GM21737 (cell line): ENCODE data around the gene KDM6A.
"Not testable (repeated sequence)": the region's sequence is repeated elsewhere in the genome, so short reads cannot be mapped to it uniquely, and the experiment has no call there.

Experiments
- ATAC-seq: cut with Tn5 transposase; IDR thresholded peaks from one replicate; pipeline ENCODE4 v1.9.1; 2021; ENCODE audit warnings: mild to moderate bottlenecking, moderate library complexity; ENCODE audit not compliant: unreplicated experiment

KDM6A gene

DNA sequence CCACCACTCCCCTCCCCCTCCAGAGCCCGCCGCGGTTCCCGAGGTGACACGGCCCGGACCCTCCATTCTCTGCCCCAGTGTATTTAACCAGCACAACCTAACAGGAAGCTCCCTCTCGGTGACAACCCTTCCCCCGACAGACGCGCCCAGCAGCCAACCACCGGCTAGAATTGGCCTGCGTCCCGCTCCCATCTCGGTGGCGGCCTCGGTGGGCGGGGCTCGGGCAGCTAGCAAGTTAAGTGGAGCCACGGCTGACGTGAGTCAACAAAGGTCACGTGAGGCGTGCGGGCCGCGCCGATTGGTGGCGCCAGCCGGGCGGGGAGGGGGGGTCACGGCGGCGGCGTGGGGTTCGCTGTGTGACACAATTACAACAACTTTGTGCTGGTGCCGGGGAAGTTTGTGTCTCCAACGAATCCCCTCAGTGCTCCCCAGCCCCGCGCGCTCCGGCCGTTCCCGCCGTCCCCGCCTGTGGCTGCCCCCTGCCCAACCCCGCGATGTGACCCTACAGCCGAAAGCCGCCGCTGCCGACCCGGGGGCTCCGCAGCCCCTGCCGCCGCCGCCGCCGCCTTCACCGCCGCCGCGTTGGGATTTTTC, at the start of gene KDM6A:
Gene KDM6A, plus strand, starts transcription at position 368 of the 594 bp plus-strand sequence. CDS start 364 bp downstream, outside the sequence.
- peak; percentile 83 for ATAC-seq

DNA sequence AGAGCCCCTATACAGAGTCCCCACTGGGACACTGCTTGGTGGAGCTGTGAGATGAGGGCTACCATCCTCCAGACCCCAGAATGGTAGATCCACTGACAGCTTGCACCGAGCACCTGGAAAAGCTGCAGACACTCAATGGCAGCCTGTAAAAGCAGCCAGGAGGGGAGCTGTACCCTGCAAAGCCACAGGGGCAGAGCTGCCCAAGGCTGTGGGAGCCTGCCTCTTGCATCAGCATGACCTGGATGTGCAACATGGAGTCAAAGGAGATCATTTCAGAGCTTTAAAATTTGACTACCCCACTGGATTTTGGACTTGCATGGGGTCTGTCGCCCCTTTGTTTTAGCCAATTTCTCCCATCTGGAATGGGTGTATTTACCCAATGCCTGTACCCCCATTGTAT, 49.8 kb upstream of the KDM6A start:
- ATAC-seq, result not testable (repeated sequence)

DNA sequence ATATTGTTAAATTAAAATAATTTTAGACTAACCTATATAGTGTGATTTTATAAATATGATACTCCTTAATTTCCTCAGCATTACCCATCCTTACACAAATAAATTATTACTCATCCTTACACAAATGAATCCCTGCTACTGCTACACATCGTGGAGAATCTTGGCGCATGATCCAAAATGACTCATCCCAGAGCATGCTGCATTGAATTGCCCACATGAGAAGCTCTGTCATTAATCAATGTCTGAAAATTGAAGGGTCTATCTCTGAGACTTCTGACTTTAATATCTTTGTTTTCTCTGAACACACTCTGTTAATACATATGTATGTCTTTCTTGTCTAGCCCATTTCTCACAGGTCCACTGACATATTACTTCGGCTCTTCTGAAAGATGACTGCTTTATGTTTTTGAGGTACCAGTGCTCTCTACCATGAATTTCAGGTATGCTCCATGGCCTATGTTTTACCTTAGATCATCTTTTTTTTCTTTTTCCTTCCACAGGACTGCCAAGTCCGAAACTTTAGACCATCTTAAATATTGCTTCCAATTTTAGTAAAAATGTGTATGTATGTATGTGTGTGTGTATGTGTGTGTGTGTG, 44.9 kb upstream of the KDM6A start:
- ATAC-seq, result no peak

DNA sequence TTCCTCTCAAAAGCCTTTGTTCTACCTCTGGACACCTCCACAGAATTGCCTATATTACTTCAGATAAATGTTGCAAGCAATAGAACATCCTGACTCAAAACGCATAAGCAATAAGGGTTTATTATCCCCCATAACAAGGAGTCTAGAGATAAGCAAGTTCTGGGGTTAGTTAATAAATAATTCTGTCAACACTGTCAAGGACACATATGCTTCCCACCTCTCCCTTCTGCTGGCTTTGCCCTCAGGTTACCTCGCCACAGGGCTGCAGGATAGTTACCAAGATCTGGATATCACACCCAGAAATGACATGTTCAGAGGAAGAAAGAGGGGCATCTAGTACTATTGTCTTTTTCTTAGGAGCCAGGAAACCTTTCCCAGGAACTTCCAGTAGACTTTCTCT, 43.2 kb upstream of the KDM6A start:
- ATAC-seq, result no peak

DNA sequence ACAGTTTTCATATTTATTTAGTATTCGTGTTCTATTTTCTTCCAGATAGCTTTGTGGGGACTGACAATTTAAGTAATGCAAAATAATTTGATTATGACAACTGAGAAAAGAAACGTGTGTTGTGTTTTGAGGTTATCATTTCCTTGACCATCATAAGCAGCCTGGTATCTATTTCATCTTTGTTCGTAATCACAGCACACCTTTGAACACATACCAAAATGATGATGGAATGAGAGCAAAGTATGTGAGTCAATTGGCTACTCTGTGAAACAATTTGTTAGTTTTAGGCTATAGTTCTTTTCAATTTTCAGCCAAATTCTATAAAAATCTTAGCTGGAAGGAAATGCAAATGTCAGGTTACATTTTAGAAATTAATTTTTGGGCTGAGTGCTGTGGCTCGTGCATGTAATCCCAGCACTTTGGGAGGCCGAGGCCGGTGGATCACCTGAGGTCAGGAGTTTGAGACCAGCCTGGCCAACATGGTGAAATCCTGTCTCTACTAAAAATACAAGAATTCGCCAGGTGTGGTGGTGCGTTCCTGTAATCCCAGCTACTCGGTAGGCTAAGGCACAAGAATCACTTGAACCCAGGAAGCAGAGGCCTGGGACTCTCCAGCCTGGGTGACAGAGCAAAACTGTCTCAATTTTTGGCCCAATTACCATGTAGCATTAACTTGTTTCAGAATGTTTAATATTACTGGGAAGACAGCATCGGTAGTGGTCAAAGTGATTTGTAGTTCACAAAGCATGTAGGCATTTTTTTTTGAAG, 30.3 kb upstream of the KDM6A start:
- ATAC-seq, result no peak

DNA sequence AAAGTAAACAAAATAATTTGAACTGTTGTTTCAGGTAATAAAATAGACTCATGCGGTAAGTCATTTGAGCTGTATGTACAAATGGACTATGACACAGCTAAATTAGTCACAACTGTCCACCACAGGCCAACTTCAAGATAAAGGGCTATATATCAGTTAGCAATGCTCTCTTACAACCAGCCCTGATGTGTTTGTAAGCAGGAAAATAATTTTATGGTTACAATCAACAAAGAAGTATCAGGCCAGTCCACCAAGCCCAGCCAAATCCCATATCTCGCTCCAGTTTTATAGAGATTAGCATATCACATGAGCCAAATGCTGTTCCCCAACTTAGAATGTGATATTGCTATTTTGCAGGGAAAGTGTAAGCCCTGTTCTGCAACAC, 29.7 kb upstream of the KDM6A start:
- no peak for ATAC-seq

DNA sequence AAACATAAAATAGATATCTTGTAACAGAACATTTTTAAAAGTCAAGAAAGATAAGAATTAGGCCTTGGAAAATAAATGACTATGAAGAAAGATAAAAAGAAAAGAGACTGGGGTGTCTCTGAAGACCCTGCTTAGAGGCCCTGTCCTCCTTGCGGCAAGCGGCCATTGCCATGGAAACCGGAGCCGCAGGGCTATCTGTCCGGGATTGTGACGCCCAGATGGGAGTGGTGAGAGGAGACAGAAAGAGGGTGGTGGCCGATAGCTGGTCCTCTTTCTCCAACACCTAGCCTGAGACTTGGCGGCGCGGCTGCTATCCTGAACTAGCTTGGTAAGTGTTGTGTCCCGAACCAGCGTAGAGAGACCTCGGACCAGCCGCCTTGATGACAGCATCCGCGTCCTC, 29.2 kb upstream of the KDM6A start, which contains the start of gene DUSP21:
Gene DUSP21, plus strand, starts transcription at position 269 of the 400 bp plus-strand sequence. Its CDS starts 112 bp downstream, at position 381.
- ATAC-seq, result no peak

DNA sequence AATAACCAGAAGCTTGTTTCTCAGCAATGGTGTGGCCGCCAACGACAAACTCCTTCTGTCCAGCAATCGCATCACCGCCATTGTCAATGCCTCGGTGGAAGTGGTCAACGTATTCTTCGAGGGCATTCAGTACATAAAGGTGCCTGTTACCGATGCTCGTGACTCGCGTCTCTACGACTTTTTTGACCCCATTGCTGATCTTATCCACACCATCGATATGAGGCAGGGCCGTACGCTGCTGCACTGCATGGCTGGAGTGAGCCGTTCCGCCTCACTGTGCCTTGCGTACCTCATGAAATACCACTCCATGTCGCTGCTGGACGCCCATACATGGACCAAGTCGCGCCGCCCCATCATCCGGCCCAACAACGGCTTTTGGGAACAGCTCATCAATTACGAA, 28.8 kb upstream of the KDM6A start:
- ATAC-seq, result no peak

DNA sequence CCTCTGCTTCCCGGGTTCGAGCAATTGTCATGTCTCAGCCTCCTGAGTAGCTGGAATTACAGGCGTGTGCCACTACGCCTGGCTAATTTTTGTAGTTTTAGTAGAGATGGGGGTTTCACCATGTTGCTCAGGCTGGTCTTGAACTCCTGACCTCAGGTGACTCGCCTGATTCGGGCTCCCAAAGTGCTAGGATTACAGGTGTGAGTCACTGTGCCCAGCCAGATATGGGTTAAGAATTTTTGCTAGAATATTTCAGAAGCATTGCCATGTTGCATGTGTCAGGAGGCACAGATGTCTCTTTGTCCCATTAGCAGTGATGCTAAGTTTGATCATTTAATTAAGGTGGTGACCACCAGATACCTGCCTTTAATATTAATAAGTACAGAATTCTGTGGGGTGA, 22.1 kb upstream of the KDM6A start:
- not testable (repeated sequence) for ATAC-seq

DNA sequence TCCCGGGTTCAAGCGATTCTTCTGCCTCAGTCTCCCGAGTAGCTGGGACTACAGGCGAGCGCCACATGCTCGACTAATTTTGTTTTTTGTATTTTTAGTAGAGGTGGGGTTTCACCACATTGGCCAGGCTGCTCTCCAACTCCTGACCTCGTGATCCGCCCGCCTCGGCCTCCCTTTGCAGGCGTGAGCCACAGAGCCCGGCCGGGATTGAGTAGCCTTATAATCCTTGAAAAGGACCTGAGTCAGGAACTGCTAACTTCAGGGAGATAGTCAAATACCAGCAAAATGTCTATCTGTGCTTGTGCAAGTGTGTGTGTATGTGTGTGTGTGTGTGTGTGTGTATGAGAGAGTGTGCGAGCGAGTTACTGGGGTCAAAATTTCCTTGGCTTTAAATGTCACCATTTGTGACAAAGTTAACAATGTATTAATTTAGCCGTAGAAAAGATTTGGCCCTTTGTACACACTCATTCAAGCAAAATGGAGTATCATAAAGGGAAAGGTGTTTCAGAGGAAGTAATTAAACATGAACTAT, 1.8 kb upstream of the KDM6A start:
- no peak for ATAC-seq

DNA sequence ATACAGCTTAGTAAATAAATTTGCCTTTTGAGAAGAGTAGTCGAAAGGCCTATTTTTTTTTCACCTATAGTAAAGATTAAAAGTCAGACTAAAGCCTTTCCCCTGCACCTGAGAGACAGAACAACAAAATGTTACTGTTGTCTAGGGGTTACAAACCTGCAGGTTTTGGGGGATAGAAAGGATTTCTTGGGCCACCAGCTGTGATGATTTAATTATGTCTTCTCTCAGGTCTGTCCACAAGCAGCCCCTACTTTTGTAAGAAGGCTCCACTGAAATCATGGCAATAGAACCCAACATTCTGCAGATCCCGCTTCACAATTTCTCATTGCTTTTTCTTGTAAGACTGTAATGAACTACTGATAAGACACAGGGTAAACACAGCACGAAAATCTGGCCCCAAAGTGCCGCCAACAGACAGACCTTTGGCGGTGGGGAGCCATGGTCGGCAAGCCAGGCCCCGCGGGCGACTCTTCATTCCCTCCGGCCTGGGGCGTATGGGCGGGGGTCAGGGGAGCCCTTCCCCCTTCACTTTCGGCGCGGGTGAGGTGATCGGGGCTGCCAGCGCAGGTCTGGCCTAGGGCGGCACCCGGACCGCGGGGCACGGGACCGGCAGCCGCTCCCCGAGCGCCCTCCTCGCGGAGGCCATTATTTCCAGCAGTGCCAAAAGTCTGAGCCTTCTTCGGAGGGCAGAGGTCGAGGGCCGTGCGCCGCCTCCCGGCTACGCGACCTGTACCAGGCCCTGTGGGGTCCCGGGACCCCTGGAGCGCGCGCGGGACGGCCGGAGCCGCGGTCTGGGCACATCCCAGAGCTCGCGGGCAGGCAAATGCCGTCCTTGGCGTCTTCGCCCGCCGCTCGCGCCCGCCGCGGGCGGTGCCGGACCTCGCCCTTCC, 812 bp upstream of the KDM6A start:
- ATAC-seq, result peak; percentile 21

DNA sequence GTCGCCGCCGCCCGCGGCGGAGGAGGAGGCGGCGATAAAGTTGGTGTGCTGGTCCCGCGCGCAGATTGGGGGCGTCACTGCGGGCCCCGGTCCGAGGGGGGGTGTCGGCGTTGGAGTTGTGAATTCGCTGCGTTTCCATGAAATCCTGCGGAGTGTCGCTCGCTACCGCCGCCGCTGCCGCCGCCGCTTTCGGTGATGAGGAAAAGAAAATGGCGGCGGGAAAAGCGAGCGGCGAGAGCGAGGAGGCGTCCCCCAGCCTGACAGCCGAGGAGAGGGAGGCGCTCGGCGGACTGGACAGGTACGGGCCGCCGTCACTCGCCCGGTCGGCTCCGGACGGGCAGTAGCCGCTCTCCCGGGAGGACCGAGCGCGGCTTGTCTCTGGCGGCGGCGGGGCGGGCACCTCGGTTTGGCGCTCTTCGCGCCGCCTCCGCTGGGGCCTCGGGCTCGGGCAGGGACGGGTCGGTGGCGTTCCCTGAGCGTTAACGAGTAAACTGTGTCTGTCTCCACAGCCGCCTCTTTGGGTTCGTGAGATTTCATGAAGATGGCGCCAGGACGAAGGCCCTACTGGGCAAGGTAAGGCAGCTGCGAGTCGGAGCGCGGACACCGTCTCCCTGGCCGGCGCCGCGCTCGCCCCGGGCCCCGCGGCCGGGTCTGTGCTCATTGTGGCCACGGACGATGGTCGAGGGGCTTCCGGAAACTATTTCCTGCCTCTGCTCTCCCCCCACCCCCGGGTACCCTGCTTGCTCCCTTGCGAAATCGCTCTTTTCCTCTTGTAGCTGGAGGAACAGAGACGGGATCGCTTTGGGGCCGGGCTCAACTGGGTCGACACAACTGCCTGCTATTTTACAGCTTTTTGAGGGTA, 658 bp downstream of the KDM6A start:
- no peak for ATAC-seq

DNA sequence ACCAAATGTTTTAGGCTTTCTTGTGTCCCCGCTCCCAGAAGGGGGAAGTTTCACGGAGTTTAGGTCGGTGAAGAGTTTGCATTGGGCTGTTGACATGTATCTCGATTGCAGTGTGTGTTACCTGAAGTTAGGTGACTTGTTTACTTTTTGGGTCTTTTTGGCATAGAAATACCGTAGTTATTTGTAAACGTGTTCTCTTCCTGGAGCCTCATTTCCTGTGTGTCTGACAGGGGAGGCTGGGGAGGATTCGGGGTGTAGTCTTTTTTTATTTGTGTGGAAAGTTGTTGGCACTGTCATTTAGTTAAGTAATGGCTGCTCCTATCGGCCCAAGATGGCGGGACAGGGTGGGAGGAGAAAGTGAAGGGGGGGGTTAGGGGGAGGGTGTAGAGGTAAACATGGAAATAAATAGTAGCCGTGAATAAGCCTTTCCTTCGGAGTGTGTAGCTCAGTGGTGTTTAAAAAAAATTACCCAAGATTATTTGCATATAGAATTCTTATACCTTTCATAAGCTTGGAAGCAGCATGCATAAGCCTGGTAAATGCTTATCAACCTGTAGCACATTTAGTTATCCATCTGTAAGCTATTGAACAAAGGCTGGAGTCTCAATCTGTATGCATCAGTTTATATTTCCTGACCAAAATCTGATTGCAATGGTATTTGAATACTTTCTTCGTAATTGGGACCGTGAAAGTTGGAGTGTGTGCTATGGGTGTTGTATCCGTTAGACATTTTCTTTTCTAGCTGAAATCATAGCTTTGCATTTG, 1.6 kb downstream of the KDM6A start:
- ATAC-seq, result no peak

DNA sequence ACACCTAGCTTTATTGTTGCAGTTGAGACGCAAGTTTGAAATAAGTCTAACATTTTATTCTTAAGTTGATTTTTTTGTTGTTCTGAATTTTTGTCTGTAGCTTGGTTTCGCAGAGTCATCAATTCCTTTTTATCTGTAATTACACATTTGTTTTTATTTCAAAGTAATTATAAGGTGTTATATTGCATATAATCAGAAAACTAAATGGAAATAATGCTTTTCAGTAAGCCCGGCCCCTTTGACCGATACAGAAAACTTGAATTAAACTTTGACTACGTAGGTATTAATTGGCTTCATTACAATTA, 2.1 kb downstream of the KDM6A start:
- ATAC-seq, result no peak

DNA sequence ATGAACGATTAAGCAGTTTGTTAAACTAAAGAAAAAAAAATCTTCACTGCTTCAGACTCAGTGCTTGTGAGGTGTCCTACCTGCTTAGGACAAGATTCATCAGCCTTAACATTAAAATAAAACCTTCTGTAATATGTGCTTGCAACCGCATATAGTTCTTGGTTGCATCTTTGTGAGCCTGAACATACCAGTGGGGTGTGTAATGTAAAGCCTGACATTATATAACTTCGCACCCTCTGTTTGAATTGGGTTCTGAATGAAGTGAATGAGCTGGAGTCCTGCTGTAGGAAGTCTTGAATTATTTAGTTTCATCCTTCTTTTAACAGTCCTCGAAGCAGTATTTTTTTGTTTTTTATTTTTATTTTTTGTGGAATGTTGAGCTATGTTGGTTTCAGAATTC, 3.1 kb downstream of the KDM6A start:
- no peak for ATAC-seq

DNA sequence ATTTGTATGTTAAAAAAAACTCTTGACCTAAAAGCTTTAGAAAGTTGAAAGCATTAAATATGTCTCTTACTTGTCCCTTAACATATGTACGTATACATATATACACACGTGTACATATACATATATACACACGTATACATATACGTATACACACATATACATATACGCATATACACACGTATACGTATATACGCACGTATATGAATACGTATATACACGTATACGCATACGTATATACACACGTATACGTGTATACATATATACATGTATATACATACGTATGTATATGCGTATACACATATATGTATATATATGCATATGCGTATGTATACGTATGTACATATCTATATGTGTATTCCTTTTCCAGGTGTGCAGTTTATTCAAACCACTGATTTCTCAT, 3.8 kb downstream of the KDM6A start:
- ATAC-seq, result no peak

DNA sequence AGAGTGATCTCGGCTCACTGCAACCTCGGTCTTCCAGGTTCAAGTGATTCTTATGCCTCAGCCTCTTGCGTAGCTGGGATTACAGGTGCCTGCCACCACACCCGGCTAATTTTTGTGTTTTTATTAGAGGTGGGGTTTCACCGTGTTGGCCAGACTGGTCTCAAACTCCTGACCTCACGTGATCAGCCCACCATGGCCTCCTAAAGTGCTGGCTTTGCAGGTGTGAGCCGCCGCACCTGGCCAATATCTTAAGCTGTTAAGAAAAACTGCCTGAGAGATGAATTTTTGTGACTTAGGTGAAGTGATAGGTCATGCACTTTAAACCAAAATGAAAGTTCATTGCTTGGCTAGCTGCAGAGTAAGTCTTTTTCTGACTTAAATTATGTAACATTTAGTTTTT, 5.8 kb downstream of the KDM6A start:
- no peak for ATAC-seq

DNA sequence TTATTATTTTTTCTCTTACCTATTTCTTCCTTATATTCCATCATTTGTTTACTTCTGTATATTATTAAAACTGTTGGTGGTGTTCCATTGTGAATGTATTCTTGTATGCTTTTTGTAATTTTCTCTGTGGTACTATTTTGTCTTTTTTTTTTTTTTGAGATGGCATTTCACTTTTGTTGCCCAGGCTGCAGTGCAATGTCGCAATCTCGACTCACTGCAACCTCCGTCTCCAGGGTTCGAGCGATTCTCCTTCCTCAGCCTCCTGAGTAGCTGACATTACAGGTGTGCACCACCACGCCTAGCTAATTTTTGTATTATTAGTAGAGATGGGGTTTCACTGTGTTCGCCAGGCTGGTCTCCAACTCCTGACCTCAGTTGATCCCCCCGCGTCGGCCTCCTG, 8.6 kb downstream of the KDM6A start:
- no peak for ATAC-seq

DNA sequence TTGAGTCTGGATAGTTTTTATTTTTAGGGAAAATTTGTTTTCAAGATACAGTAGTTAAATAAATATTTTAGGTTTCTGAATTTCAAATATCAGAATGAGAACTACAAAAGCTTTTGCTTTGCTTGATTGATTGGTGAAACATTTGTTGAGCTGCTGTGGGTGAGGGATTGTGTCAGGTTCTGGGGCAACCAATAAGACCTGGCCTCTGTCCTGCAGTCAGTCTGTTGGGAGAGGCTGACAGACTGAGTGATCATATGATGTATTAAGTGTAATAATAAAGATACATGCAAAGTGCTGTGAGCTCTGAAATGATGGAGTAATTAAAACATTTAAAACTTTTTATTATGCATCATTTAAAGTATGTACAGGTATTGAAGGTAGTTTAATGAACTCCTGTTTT, 9.6 kb downstream of the KDM6A start:
- no peak for ATAC-seq
